ENCODE measurements around the gene AK5.

GRCh38 chr1:77467741-77468140 is 185.9 kb downstream of the AK5 start:
- TF ChIP-seq POLR2A (IDR thresholded peaks at IDR 0.05) = no peak
- TF ChIP-seq CTCF (IDR thresholded peaks at IDR 0.05) = no peak

Measured in suprapubic skin (tissue), 3 donors.